HG03442 (cell line): ENCODE measurements around the gene CIDEB.

Source experiments
- ATAC-seq: cut with Tn5 transposase; IDR thresholded peaks from one replicate; pipeline ENCODE4 v1.9.1; 2021; ENCODE audit warnings: mild to moderate bottlenecking, moderate library complexity; ENCODE audit not compliant: unreplicated experiment

Gene CIDEB

GRCh38 chr14:24255931-24256711, 51.7 kb downstream of the CIDEB start:
- ATAC-seq = no peak

GRCh38 chr14:24255438-24255837, 52.3 kb downstream of the CIDEB start:
- no peak for ATAC-seq
